Activated CD4-positive, alpha-beta T cell treated with anti-CD3 and anti-CD28 coated beads, Interleukin-2, Interleukin-6, amounts not matched to agents 100 ng/mL and 50 ng/mL, durations not matched to agents 16 hours and 8 hours (primary cell): ENCODE measurements around the gene SORCS1.
"Not testable (repeated sequence)": the region's sequence is repeated elsewhere in the genome, so short reads cannot be mapped to it uniquely, and the experiment has no call there.

ENCODE experiments used
- DNase-seq: peaks from one replicate; pipeline ENCODE4 v3.0.0-alpha.2; 2020

Gene SORCS1

DNA sequence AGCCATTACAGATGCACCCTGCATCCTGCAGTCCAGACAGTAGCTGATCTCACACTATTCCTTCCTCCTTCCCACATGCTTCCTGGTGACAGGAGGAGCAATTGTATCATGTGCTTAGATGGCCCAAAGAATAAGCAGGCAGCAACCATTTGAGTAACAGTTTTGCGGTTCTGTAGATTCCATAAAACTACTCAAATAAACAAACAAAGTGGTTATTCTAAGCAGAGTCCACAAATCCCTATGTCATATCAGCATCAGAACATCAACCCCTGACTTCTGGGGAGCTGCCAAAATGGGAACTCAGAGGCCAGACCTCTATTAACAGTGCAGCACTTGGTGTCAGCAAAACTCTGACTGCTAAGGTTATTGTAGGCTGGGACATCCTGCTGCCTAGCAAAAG lies 226.0 kb downstream of the SORCS1 start:
- DNase-seq, result no peak

DNA sequence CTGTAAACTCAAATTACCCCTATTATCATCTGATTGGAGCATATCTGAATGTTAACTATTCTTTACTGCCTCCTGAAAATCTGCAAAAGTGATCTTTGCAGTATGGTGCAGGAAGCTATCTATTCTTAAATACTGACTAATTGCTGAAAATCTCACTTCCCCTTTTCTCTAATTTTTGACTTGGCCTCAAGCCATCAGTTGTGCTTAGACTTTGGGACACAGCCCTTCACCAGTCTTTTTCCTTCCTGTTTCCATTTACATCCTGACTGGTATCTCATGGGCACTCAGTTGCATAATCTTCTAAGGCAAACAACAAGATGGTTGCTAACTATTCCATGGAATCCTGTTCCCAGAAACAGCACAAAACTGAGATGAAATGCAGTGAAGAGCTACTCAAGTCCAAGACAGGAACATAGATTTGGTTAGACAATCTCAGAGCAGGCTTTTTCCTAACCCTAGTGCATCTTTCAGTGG lies 228.5 kb downstream of the SORCS1 start:
- no peak for DNase-seq

DNA sequence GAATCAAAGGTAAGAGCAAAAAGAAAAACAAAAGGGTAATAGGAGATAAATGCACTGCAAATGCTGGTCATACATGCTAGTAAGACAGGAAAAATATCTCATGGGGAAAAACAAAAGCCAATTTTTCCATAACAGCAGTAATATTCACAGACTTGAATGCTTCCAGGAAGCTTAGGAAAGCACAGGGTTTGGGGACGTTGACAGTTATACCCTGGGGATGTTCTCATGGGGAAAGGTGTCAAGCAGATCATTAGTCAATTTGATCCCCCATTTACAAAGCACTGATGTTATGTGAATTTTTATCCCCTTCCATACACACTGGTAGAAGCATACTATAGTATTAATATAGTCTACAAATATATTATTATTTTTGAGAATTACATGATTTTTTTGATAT lies 232.7 kb downstream of the SORCS1 start:
- DNase-seq, result no peak

DNA sequence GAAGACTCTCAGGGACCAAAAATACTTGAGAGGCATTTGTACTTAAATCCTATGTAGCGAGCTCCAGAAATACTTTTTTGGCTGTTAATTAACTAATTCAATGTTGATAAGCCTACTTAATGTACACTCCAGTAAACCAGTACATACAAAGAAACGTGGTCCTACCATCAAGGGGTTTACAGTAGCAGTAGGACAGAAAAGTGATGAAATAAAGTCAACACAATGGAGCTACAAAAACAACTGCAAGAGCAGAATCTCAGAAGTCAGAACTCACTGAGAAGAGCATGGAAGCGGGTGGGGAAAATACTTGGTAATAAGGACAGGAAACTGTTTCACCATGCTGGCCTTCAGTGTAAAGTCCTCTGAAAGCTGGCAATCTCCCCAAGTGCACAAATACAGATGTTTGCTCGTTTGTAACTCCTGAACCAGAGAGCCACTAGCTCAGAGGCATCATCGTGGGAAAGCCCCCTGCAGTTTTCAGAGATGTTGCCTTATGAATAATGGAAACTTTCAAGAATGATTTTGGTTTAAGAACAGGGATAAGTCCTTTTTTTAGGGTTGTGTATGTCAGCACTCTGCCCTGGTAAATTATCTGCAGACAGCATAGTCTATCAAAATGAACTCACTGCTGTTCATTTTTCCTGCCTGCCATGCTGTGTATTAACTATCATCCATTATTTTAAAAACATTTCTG lies 233.2 kb downstream of the SORCS1 start:
- DNase-seq, result no peak

DNA sequence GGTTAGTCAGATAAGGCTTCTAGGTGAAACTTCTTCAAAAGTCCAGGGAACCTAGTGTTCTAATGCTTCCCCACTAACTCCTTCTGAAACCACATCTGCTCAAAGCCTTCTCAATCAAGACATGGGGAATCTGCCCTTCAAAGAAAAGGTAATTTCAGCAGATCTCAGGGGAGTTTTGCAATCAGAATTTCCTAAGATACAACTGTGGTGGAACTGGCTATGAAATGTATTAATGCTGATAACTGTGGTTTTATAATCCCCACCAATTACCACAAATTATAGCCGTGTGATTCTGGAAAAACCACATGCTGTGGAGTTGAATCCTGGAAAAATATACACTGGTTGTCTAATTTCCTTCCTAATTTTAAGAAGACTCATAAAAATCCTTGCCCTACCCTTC lies 233.8 kb downstream of the SORCS1 start:
- no peak for DNase-seq

DNA sequence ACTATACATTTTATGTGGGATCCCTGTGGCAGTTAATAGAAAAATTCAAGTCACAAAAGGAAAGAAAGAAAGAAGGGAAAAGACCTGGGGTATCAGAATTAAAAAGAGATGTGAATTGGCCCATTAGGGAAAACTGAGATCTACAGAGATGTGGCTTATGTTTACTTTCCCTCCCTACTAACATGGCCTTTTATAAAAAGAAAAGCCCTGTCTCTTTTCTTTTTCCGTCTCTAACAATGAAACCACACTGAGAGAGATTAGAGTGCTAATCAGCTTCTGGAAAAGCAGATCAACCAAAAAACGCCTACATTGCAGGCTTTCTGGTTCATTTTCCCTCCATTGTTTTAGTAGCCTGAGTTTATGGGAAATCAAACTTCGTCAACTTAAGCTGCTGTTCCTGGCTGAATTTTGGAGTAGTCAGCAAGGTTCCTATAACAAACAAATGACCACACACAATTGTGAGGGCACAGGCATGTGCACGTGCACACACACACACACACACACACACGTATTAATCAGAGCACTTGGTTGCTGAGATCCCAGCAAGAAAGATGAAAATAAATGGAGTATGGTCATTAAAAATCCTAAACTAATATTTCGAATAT lies 235.1 kb downstream of the SORCS1 start:
- DNase-seq, result no peak

DNA sequence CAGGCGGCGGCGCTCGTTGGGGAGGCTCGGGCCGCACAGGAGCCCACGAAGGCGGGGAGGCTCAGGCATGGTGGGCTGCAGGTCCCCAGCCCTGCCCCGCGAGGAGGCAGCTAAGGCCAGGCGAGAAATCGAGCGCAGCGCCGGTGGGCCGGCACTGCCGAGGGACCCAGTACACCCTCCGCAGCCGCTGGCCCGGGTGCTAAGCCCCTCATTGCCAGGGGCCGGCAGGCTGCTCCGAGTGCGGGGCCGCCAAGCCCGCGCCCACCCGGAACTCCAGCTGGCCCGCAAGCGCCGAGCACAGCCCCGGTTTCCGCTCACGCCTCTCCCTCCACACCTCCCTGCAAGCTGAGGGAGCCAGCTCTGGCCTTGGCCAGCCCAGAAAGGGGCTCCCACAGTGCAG lies 236.4 kb downstream of the SORCS1 start:
- DNase-seq, result not testable (repeated sequence)

DNA sequence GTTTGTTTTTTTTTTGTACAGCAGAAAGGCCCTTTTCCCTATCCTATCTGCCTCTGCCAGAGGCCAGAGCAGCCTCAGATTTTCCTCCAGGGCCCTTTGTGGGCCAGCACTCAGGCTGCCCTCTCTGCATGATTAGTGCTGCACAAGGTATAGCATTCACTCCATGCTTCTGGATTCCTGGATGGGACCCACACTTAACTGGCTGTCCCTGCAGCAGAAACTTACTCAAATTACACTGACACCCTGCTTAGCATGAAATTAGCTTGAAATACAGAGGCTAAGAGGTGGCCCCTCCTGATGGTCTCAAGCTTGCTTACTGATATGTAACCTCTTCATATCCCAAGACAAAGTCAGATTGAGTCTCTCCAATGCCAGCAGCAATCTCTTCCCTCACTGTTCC lies 239.3 kb downstream of the SORCS1 start:
- DNase-seq, result no peak

DNA sequence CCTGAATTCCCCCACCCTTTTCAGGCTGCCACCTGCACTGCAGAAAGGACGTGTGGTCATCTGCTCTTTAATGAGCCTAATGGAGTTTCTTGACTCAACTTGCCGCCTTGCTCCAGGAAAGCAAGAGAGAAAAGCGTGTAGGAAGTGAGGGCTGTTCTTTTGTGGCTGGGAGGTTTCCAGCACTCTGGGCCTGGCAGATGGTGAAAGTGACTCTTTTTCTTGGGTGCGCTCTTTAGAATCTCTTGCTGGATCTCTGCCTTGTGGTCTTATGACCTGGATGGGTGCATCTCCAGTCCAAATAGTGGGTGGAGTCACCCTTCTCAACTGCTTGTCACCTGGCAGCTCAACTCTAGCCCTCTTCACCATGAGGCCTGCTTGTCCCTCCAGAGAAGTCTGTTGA lies 244.0 kb downstream of the SORCS1 start:
- no peak for DNase-seq

DNA sequence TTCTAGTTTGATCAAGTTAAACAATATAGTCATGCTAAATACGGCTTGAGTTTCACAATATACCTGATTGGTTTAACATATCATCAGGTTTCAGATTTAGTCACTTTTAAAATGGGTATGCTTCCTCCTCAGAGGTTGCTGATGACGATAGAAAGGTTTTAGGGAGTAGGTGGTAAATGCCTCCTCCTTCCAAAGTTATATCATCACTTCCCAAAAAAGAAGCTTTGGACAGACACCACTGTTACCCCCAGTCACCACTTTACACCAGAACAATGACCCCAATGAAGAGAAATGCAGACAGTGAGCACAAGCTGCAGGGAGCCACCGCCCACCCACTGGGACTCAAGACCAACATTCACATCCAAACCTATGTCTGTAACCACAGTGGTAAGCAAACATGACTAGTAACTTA lies 244.6 kb downstream of the SORCS1 start:
- no peak for DNase-seq

DNA sequence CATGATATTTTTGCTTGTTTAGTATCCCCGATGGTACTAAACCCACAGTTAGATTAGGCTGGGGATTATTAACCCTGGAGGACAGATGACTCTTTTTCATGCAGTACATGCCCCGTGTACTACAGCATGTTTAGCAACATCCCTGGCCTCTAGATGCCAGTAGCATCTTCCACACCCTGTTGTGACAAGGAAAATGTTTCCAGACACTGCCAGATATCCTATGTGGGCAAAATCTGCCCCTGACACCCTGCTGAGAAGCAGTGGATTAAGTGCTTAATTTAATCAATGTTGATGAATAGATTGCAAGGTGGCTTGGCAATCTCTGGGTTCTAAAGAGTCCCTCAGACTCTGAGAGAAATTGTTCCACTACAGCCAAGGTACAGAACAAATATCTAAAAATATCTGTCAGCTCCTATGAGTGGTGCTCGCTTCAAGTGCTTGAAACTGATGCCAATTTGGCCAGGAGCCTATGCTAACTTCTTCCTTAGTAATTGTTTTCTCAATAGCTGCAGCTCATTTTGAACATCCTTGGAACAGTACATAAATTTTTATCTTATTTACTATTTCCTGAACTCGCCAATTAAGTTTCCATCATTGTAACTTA lies 247.0 kb downstream of the SORCS1 start:
- DNase-seq, result no peak

DNA sequence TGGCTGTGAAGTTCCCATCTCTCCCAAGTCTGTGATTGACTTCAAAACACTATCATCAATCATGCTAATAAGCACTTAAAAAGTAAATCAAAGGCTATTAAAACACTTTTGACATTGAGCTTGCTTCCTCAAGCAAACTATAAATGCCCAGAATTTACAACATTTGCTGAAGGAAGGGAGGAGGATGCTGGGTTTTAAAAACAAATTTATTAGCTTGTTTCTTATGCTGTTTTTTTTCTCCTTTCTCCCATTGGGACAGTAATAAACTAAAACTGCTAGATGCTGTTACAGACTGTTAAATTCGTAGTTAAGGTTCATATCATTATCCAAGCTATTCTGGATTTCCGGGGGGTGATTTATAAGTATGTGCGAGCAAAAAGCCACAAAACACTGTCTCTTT lies 250.5 kb downstream of the SORCS1 start:
- no peak for DNase-seq

DNA sequence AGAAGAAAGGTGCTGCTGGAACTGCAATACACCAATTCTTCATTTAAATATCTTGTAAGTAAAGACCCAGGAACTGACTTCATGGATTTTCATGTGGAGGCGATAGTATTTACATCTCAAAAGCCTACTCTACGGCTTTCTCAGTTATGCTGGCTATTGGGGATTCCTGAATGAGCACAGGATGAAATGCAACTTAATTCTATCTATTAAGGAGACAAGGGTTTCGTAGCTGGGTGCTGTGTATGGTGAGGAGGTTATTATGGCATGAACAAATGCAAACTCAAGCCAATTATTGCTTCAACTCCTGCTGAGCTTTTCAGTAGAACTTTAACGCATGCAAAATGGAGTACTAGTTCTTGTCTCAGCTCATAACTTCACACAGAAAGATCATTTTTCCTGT lies 251.2 kb downstream of the SORCS1 start:
- DNase-seq, result no peak

DNA sequence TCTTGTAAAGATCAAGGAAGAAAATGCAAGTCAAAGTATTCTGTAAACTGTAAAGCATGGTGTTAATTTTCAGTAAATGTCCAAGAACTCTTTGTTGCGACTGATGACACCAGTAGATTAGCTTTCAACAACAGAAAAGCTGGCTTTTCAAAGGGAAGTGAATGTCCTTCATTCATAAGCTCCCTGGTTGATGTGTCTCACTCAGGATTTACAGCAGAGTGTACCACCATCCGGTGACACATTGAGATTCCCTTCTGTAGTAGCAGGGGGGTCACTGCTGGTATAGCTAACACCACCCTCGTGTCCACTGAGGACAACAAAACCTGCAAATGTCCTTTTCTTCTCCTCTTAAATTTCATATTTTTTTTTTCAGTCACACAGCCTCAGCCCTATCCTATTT lies 253.4 kb downstream of the SORCS1 start:
- DNase-seq, result no peak

DNA sequence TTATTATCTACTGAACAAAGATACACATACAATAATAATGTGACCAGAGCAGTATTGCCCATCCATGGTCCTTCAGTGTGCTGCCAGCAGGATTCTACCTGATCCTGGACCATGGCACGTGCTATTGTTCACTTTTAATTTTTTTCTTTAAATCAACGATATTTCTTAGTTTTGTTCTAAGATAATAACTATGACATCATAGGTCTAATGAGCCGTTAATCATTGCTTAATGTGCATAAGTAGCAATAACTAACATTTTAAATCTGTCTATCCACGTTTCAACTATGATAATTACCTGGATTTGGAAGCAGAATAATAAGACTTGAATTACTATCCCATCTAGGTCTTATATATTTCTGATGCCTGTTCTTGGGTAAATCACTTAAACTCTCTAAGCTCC lies 253.8 kb downstream of the SORCS1 start:
- no peak for DNase-seq

DNA sequence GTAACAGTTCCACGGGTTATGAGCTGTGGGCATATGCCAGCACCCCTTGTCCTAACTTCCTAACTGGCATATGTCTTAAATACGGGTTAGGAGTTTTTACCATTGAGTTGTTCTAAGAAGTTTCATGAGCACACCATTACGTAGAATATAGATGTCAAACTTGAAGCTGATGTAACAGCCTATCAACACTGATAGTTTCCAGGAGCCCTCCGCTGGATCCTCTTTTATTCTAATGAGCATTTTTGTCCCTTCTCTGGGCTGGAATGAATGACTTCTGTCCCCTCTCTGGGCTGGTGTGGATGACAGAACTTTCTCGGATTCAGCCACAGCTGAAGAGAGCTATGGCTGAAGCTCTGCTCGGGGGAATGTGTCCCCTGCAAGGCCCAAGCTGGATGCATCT lies 256.3 kb downstream of the SORCS1 start:
- DNase-seq, result no peak

DNA sequence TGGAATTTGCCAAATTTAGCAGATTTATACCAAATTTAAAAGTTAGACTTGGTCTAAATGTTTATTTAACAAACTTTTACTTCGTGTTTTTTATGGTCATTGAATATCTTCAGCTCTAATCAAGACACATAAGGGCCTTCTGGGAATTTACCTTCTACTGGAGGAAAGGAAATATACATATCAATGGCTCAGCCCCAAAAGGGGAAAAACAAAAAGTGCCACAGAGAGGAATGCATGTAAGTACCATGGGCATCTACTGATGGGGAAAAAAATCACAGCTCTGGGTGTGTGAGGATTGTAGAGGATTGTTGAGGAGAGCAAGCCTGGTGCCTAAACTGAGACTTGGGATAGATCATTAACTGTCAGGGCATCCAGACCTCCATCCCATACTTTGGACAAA lies 260.3 kb downstream of the SORCS1 start:
- no peak for DNase-seq

DNA sequence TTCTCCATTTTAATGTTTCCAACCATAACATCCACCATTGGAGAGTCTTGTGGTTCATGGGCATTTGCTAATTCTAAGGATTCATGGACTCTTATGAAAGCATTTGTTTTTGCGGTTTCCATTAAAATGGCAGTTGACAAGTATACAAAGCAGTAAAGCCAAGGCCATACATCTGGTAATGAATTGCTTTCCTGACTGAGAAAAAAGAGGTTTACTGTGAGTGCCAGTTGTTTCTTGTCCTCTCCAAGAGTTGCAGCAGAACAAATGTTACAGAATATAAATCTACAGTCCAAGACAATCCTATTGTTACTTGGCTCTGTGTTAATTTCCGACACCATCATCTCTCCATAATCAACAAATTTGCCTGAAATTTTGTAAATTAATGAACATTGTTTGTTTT lies 261.3 kb downstream of the SORCS1 start:
- no peak for DNase-seq

DNA sequence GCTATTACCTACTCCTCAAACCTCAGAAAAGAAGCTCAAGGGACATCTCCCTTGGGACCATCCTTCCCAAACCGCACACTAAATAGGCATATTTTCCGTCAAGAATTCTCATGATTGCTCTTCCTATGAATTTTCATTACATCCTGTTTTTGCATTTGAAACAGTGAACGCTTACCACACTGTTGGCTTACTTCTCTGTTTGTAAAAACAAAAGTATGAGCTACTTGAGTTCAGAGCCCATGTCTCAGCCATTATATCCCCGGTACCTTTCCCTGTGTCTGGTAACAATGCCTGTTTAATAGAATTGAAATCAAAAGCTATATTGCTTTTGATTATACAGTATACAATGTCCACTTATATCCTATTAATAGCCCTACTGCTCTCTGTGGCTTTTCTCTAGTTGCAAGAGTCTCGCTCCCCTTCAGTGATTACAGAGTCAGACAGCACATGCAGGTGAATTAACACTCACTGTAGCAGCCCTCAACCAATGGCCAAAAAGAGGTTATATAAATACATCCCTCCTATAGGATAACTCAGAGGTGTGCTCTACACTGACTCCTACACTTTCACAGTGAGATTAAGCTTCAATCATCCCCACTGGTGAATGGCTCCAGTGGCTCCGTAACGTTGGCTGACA lies 264.4 kb downstream of the SORCS1 start:
- no peak for DNase-seq

DNA sequence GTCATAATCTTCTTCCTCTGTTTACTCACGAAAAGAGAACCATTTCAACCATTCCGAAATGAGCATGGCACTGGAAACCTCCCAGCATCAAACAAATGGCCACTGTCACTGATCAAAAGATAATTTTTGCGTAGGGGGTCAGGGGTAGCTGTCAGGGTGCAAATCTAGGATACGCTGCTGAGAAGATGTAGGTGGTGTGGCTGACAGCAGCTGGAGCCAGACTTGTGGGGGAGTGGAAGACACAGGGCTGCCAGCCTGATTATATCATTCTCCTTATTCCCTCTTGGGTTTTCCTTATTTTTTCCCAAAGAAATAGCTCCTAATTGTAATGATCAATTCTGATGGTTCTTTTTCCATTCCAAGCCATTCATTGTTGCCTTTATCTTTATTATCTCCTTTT lies 266.1 kb downstream of the SORCS1 start:
- no peak for DNase-seq

DNA sequence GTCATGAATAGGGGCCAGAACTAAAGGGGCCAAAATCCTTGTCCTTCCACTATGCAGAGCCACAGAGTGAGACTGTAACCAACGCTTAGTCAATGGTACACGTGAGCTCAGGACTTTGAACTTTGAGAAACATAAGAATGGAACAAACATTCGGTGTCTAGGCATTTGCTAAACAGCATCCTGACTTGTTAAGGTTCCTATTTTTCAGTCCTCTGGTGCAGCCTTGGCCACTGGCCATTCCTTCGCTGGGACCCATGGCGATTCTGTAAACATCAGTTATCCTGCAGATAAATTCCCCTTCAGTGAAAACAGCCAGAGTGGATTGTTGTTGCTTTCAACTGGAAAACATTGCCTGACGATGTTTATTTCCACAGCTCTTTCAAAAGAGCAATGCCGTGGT lies 266.8 kb downstream of the SORCS1 start:
- DNase-seq, result no peak

DNA sequence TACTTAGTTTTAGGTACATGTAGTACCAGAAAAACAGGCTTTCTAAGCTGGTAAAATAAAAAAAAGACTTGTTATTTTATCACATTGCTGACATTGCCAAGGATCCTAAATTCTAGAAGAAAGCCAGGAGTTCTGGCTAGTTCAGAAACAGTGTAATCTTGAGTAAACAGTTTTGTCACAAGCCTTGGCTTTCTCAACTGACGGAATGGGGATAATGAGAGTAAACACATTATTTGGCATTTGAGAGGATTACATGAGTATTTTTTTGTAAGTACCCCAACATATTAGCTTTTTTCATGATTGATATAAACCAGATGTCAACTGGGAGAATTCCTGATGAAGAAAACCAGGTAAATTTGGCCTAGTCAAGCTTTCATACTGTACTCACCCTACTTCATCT lies 269.8 kb downstream of the SORCS1 start:
- no peak for DNase-seq

DNA sequence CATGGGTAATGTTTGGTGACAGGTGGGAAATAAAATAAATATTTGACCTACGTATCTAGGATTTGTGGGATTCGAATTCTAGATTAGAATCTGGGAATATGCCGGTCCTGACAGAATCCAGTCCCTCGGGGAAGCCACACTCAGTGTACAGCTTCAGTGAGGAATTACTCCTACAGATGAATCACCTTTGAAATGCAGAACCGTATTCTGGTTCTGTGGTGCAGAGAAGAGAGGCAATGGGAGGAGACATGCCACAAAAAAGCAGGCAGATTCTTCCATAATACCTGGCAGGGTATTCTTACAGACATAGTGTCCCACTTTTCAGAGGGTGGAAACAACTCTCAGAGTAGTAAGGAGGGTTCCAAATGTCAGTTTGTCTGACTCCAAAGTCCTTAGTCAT lies 286.9 kb downstream of the SORCS1 start:
- DNase-seq, result no peak

DNA sequence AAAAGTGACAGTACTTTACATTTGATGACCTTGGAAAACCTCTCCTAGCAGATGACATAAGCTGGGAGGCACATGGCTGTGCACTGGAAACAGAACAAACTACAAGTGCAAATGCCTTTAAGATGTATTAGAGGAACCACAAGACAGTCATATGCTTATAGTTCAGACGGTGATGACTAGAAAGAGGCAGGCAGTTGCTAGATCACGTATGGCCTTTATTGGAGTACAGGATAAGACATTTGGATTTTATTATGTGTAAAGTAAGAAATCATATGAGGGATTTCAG lies 290.0 kb downstream of the SORCS1 start:
- no peak for DNase-seq
